Measurements from ENCODE around the gene FALEC. TPM values are rescaled to one million over a fixed set of nuclear protein-coding genes. Genes with fewer than 3 reads are reported as not detected.

Gene FALEC
- total RNA-seq, 4 donors from 2014 or later: not detected

GRCh38 chr1:150487763-150488115, 27.8 kb upstream of the FALEC start:
- no peak for ATAC-seq

GRCh38 chr1:150493175-150493574, 22.4 kb upstream of the FALEC start:
- Histone ChIP-seq H3K36me3 (peaks cover 0 to 94% of the 10 kb centered on the region in 2 donors), H3K9me3 (no peaks in the 10 kb centered on the region), H3K4me1 (peaks cover 0 to 6% (median 1%) of the 10 kb centered on the region in 3 donors), H3K4me3 (no peak overlapping the region), H3K27ac (no peak overlapping the region), H3K27me3 (no peaks in the 10 kb centered on the region)
- WGBS, 2 donors (ENCODE audit: low coverage in 1 of 2): 89% methylated on average over 6 of the region's 8 CpGs; no CpG with 5 or more reads in 1 of the 2 donors
- TF ChIP-seq EP300 (IDR thresholded peaks at IDR 0.05) (no peak), POLR2AphosphoS5 (IDR thresholded peaks at IDR 0.05) (no peak), POLR2A (IDR thresholded peaks at IDR 0.05) (no peak), CTCF (IDR thresholded peaks at IDR 0.05) (no peak)
- no peak for ATAC-seq

More at GRCh38 chr1:150487763-150488115, 27.8 kb upstream of the FALEC start:
- Histone ChIP-seq H3K36me3 (peaks cover 0 to 40% of the 10 kb centered on the region in 2 donors), H3K9me3 (no peaks in the 10 kb centered on the region), H3K27ac (peak overlapping the region; percentile 61 to 86 (median 80)), H3K27me3 (no peaks in the 10 kb centered on the region), H3K4me1 (peaks cover 0 to 17% (median 5%) of the 10 kb centered on the region in 3 donors), H3K4me3 (peak overlapping the region; percentile 66 to 99)
- TF ChIP-seq EP300 (IDR thresholded peaks at IDR 0.05): no peak
- TF ChIP-seq CTCF (IDR thresholded peaks at IDR 0.05): no peak
- TF ChIP-seq POLR2AphosphoS5 (IDR thresholded peaks at IDR 0.05): no peak
- TF ChIP-seq POLR2A (IDR thresholded peaks at IDR 0.05): no peak
- WGBS, 2 donors (ENCODE audit: low coverage in 1 of 2): 0 to 8% methylated on average over 4 to 7 of the region's 7 CpGs

- TF ChIP-seq CTCF (IDR thresholded peaks at IDR 0.05) (no peak), POLR2AphosphoS5 (IDR thresholded peaks at IDR 0.05) (no peak), EP300 (IDR thresholded peaks at IDR 0.05) (no peak), POLR2A (IDR thresholded peaks at IDR 0.05) (no peak)
- no peak overlapping the region for H3K4me3 ChIP-seq
- H3K9me3 ChIP-seq: no peaks in the 10 kb centered on the region
- ATAC-seq: no peak
- peaks cover 0 to 95% of the 10 kb centered on the region in 2 donors for H3K36me3 ChIP-seq
- H3K27ac ChIP-seq: no peak overlapping the region
- 80 to 90% methylated on average over 1 to 6 of the region's 10 CpGs for WGBS, 2 donors (ENCODE audit: low coverage in 1 of 2)
- no peaks in the 10 kb centered on the region for H3K27me3 ChIP-seq
- no peaks in the 10 kb centered on the region for H3K4me1 ChIP-seq
These were observed 17.2 kb upstream of the FALEC start for GRCh38 chr1:150498342-150498741.

- Histone ChIP-seq H3K27me3 (no peaks in the 10 kb centered on the region), H3K9me3 (no peaks in the 10 kb centered on the region), H3K27ac (no peak overlapping the region), H3K4me1 (peaks cover 0 to 25% (median 3%) of the 10 kb centered on the region in 3 donors), H3K4me3 (no peak overlapping the region), H3K36me3 (peaks cover 0 to 77% of the 10 kb centered on the region in 2 donors)
- TF ChIP-seq EP300 (IDR thresholded peaks at IDR 0.05) (no peak), POLR2AphosphoS5 (IDR thresholded peaks at IDR 0.05) (no peak), CTCF (IDR thresholded peaks at IDR 0.05) (no peak)
- no peak for ATAC-seq
- 91% methylated on average over 6 of the region's 6 CpGs; no CpG with 5 or more reads in 1 of the 2 donors for WGBS, 2 donors (ENCODE audit: low coverage in 1 of 2)
These were observed 10.1 kb upstream of the FALEC start for GRCh38 chr1:150505431-150505830.
